Memory B cell (primary cell): ENCODE results near the gene ZFAND2B.
A peak's percentile ranks its signal among the peaks of the same experiment; 100 is the strongest.
"Not testable (repeated sequence)": the region's sequence is repeated elsewhere in the genome, so short reads cannot be mapped to it uniquely, and the experiment has no call there.

ENCODE experiments used
- ATAC-seq: fragments of 150-1000 bp; cut with Tn5 transposase; 2 replicates; pipeline ENCODE4 v1.10.0; 2021; ENCODE audit warnings: low read depth, mild to moderate bottlenecking, moderate library complexity
- DNase-seq, 2 donors: peaks; one replicate each; pipeline ENCODE4 v3.0.0; 2022; ENCODE audit warnings: low spot score in 2 of 2
- H3K27ac Mint-ChIP-seq: one replicate; pipeline ENCODE4 v1.8.0; 2022; ENCODE audit warnings: mild to moderate bottlenecking, moderate library complexity, mixed read lengths
- H3K27me3 Mint-ChIP-seq: one replicate; pipeline ENCODE4 v1.8.0; 2022; ENCODE audit warnings: mixed read lengths
- H3K36me3 Mint-ChIP-seq: one replicate; pipeline ENCODE4 v1.8.0; 2022; ENCODE audit warnings: mild to moderate bottlenecking, mixed read lengths
- H3K4me1 Mint-ChIP-seq: one replicate; pipeline ENCODE4 v1.8.0; 2022; ENCODE audit warnings: mixed read lengths
- H3K4me3 Mint-ChIP-seq: one replicate; pipeline ENCODE4 v1.8.0; 2022; ENCODE audit warnings: mild to moderate bottlenecking, moderate library complexity, mixed read lengths
- H3K9me3 Mint-ChIP-seq: one replicate; pipeline ENCODE4 v1.8.0; 2022; ENCODE audit warnings: mixed read lengths

ZFAND2B gene

GRCh38 chr2:219252900-219253752 lies 46.5 kb downstream of the ZFAND2B start, which contains the start of gene TUBA4B:
TSS of gene TUBA4B (plus strand) at chr2:219253243. CDS start at chr2:219253408, 165 bp downstream.
- no peaks in the 10 kb centered on the region for H3K27me3 Mint-ChIP-seq
- peak within 1 kb of the TSS; percentile 91 for H3K27ac Mint-ChIP-seq
- peaks cover 19% of the 10 kb centered on the region for H3K36me3 Mint-ChIP-seq
- ATAC-seq = peak; percentile 28
- peak in 1 of 2 donors; percentile 35 for DNase-seq
- H3K4me1 Mint-ChIP-seq = peaks cover 45% of the 10 kb centered on the region
- no peaks in the 10 kb centered on the region for H3K9me3 Mint-ChIP-seq
- H3K4me3 Mint-ChIP-seq = peak within 1 kb of the TSS; percentile 82

GRCh38 chr2:219253753-219254589 lies 47.4 kb downstream of the ZFAND2B start, which contains the start of gene TUBA4A:
TSS of gene TUBA4A (minus strand) at chr2:219253918. CDS start at chr2:219253858, 60 bp downstream.
- DNase-seq = peak; percentile 89 to 91
- Mint-ChIP-seq H3K4me3 (peak within 1 kb of the TSS; percentile 82), H3K4me1 (peaks cover 41% of the 10 kb centered on the region), H3K9me3 (no peaks in the 10 kb centered on the region), H3K27me3 (no peaks in the 10 kb centered on the region), H3K27ac (peak within 1 kb of the TSS; percentile 91), H3K36me3 (peaks cover 18% of the 10 kb centered on the region)
- ATAC-seq = peak; percentile 78

GRCh38 chr2:219254590-219255201 lies 48.1 kb downstream of the ZFAND2B start:
- peak; percentile 45 for ATAC-seq
- Mint-ChIP-seq H3K4me3 (peak overlapping the region; percentile 82), H3K36me3 (peaks cover 19% of the 10 kb centered on the region), H3K27me3 (no peaks in the 10 kb centered on the region), H3K9me3 (no peaks in the 10 kb centered on the region), H3K4me1 (peaks cover 34% of the 10 kb centered on the region), H3K27ac (peak overlapping the region; percentile 91)
- peak in 1 of 2 donors; percentile 54 for DNase-seq

GRCh38 chr2:219258942-219259341 lies 52.4 kb downstream of the ZFAND2B start:
- H3K4me1 Mint-ChIP-seq = peaks cover 10% of the 10 kb centered on the region
- H3K27ac Mint-ChIP-seq, H3K9me3 Mint-ChIP-seq, H3K27me3 Mint-ChIP-seq, H3K4me3 Mint-ChIP-seq, DNase-seq, ATAC-seq: not testable (repeated sequence)
- H3K36me3 Mint-ChIP-seq = peaks cover 11% of the 10 kb centered on the region
